ENCODE data around the gene ATF3.

- TF ChIP-seq ZNF548 (tag by site-specific recombination; IDR thresholded peaks at IDR 0.05) (no peak), ZNF324 (tag by site-specific recombination; IDR thresholded peaks at IDR 0.05) (no peak), BCL11B (tag by site-specific recombination; IDR thresholded peaks at IDR 0.05; ENCODE audit: low read depth) (no peak), CTCF (tag by site-specific recombination; IDR thresholded peaks at IDR 0.05) (no peak)
Measured at GRCh38 chr1:212669102-212669501, 60.5 kb downstream of the ATF3 start.

All from HEK293 (cell line).